GM21360 (cell line): ENCODE data around the gene P4HTM.

Experiments used
- ATAC-seq: cut with Tn5 transposase; IDR thresholded peaks from one replicate; pipeline ENCODE4 v1.9.1; 2021; ENCODE audit warnings: mild to moderate bottlenecking, moderate library complexity; ENCODE audit not compliant: unreplicated experiment

P4HTM gene

GRCh38 chr3:48989796-48990635, at the start of gene P4HTM:
Gene P4HTM, plus strand, starts transcription at chr3:48990241. Its CDS starts 16 bp downstream, at chr3:48990257.
- peak; percentile 49 for ATAC-seq

- ATAC-seq, result no peak
Measured at GRCh38 chr3:48945432-48945831, 44.6 kb upstream of the P4HTM start.

- ATAC-seq, result no peak
Measured at GRCh38 chr3:48945891-48946549, 44.0 kb upstream of the P4HTM start.

- no peak for ATAC-seq
Measured at GRCh38 chr3:48949376-48949717, 40.7 kb upstream of the P4HTM start.

GRCh38 chr3:48950051-48950450, 40.0 kb upstream of the P4HTM start:
- no peak for ATAC-seq

GRCh38 chr3:48951764-48952163, 38.3 kb upstream of the P4HTM start:
- ATAC-seq, result no peak

- no peak for ATAC-seq
Measured at GRCh38 chr3:48952510-48953118, 37.4 kb upstream of the P4HTM start.

GRCh38 chr3:48957006-48957705, 32.9 kb upstream of the P4HTM start:
- ATAC-seq, result no peak

- ATAC-seq, result no peak
Measured at GRCh38 chr3:48960841-48961413, 29.1 kb upstream of the P4HTM start.

- ATAC-seq, result no peak
Measured at GRCh38 chr3:48962340-48962739, 27.7 kb upstream of the P4HTM start.

- ATAC-seq, result no peak
Measured at GRCh38 chr3:48962939-48963338, 27.1 kb upstream of the P4HTM start.

- ATAC-seq, result no peak
Measured at GRCh38 chr3:48963591-48963990, 26.4 kb upstream of the P4HTM start.

GRCh38 chr3:48966367-48966766, 23.7 kb upstream of the P4HTM start:
- ATAC-seq, result no peak

- ATAC-seq, result no peak
Measured at GRCh38 chr3:48966876-48967361, 23.1 kb upstream of the P4HTM start.

GRCh38 chr3:48970586-48970985, 19.5 kb upstream of the P4HTM start:
- no peak for ATAC-seq

- no peak for ATAC-seq
Measured at GRCh38 chr3:48974076-48974864, 15.8 kb upstream of the P4HTM start.

- no peak for ATAC-seq
Measured at GRCh38 chr3:48979451-48979850, 10.6 kb upstream of the P4HTM start.

GRCh38 chr3:48980295-48980694, 9.7 kb upstream of the P4HTM start:
- ATAC-seq, result no peak

- ATAC-seq, result no peak
Measured at GRCh38 chr3:48982016-48982415, 8.0 kb upstream of the P4HTM start.

- no peak for ATAC-seq
Measured at GRCh38 chr3:48982686-48983085, 7.4 kb upstream of the P4HTM start.
